Ascending aorta (tissue), 2 donors: ENCODE data around the gene ARFGAP2. TPM values are rescaled to one million over a fixed set of nuclear protein-coding genes. Genes with fewer than 3 reads are reported as not detected.

Source experiments
- DNase-seq, 2 donors: peaks; one replicate each; pipeline ENCODE4 v3.0.0-alpha.2; 2019; ENCODE audit warnings: low spot score in 2 of 2
- H3K27ac ChIP-seq, 2 donors: fragments of 200-600 bp; sonication (generic); one replicate each; pipeline ENCODE4 v1.5.1; 2016 to 2017; ENCODE audit warnings: mild to moderate bottlenecking in 1 of 2
- H3K27me3 ChIP-seq: fragments of 200-600 bp; sonication (generic); one replicate; pipeline ENCODE4 v1.5.1; 2017
- H3K36me3 ChIP-seq, 2 donors: fragments of 200-600 bp; sonication (generic); one replicate each; pipeline ENCODE4 v1.5.1; 2016
- H3K4me1 ChIP-seq, 2 donors: fragments of 200-600 bp; sonication (generic); one replicate each; pipeline ENCODE4 v1.5.1; 2016 to 2017; ENCODE audit warnings: mild to moderate bottlenecking in 1 of 2
- H3K4me3 ChIP-seq, 2 donors: fragments of 200-600 bp; sonication (generic); one replicate each; pipeline ENCODE4 v1.5.1; 2016 to 2017; ENCODE audit warnings: mild to moderate bottlenecking in 1 of 2
- H3K9me3 ChIP-seq, 2 donors: fragments of 200-600 bp; sonication (generic); one replicate each; pipeline ENCODE4 v1.5.1; 2016
- intact Hi-C: fragments of 100-400 bp; cut with DNase I; formaldehyde crosslinking; loops from one replicate; pipeline ENCODE4 v1.15.1; 2023
- total RNA-seq: library from RNA; depleted of rRNA; stranded (reverse); fragments of >200 nt; gene quantifications from one replicate; pipeline ENCODE4 v1.1.0, GENCODE V29; 2016
- TF ChIP-seq, protein P1 (sequence below), 3 experiments: fragments of 200-600 bp in 2 of 3; fragments of 450-650 bp in 1 of 3; sonication (generic) in 2 of 3; IDR thresholded peaks; one replicate each; pipeline ENCODE4 v1.5.1; 2016 to 2019; ENCODE audit warnings: antibody characterized with exemption in 3 of 3, mild to moderate bottlenecking in 1 of 3, moderate library complexity in 1 of 3

Gene ARFGAP2
- 66.1 TPM for total RNA-seq

GRCh38 chr11:47176328-47177228, at the start of gene ARFGAP2:
TSS of gene ARFGAP2 (minus strand) at chr11:47176879. CDS start at chr11:47176853, 26 bp downstream.
- H3K27ac ChIP-seq, result peak within 1 kb of the TSS; percentile 98 to 99
- peaks cover 15 to 33% of the 10 kb centered on the region in 2 donors for H3K4me1 ChIP-seq

GRCh38 chr11:47225552-47226400, 49.1 kb upstream of the ARFGAP2 start:
- H3K27ac ChIP-seq, result no peak overlapping the region
- no peaks in the 10 kb centered on the region for H3K27me3 ChIP-seq
- TF ChIP-seq, protein P1, sequence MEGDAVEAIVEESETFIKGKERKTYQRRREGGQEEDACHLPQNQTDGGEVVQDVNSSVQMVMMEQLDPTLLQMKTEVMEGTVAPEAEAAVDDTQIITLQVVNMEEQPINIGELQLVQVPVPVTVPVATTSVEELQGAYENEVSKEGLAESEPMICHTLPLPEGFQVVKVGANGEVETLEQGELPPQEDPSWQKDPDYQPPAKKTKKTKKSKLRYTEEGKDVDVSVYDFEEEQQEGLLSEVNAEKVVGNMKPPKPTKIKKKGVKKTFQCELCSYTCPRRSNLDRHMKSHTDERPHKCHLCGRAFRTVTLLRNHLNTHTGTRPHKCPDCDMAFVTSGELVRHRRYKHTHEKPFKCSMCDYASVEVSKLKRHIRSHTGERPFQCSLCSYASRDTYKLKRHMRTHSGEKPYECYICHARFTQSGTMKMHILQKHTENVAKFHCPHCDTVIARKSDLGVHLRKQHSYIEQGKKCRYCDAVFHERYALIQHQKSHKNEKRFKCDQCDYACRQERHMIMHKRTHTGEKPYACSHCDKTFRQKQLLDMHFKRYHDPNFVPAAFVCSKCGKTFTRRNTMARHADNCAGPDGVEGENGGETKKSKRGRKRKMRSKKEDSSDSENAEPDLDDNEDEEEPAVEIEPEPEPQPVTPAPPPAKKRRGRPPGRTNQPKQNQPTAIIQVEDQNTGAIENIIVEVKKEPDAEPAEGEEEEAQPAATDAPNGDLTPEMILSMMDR (IDR thresholded peaks at IDR 0.05), result no peak
- H3K4me3 ChIP-seq, result no peak overlapping the region
- DNase-seq, result no peak
- H3K4me1 ChIP-seq, result peaks cover 0 to under 1% of the 10 kb centered on the region in 2 donors
- H3K9me3 ChIP-seq, result no peaks in the 10 kb centered on the region
- intact Hi-C loops, result no loop called here
- peaks cover 51 to 83% of the 10 kb centered on the region in 2 donors for H3K36me3 ChIP-seq

More at GRCh38 chr11:47176328-47177228, at the start of gene ARFGAP2:
- Histone ChIP-seq H3K9me3 (no peaks in the 10 kb centered on the region), H3K27me3 (no peaks in the 10 kb centered on the region), H3K4me3 (peak within 1 kb of the TSS; percentile 98 to 99), H3K36me3 (peaks cover 35 to 55% of the 10 kb centered on the region in 2 donors)
- DNase-seq, result peak; percentile 89 to 98
- TF ChIP-seq, protein P1 (IDR thresholded peaks at IDR 0.05), result no peak
- intact Hi-C loops, result loop anchor here (1.0 to 5.0 kb wide), 6 partner anchors 9 to 251 kb away; partner anchors contain the start of genes PSMC3 and SLC39A13

GRCh38 chr11:47222696-47223095, 46.0 kb upstream of the ARFGAP2 start:
- Histone ChIP-seq H3K36me3 (peaks cover 56 to 85% of the 10 kb centered on the region in 2 donors), H3K27me3 (no peaks in the 10 kb centered on the region), H3K27ac (no peak overlapping the region), H3K9me3 (no peaks in the 10 kb centered on the region), H3K4me3 (no peak overlapping the region), H3K4me1 (peaks cover 4 to 13% of the 10 kb centered on the region in 2 donors)
- TF ChIP-seq, protein P1 (IDR thresholded peaks at IDR 0.05), result no peak
- intact Hi-C loops, result no loop called here
- no peak for DNase-seq

GRCh38 chr11:47220401-47220821, 43.7 kb upstream of the ARFGAP2 start:
- Histone ChIP-seq H3K27ac (peak overlapping the region in 1 of 2 donors; percentile 19), H3K4me3 (no peak overlapping the region), H3K27me3 (no peaks in the 10 kb centered on the region), H3K36me3 (peaks cover 34 to 68% of the 10 kb centered on the region in 2 donors), H3K9me3 (no peaks in the 10 kb centered on the region), H3K4me1 (peaks cover 7 to 24% of the 10 kb centered on the region in 2 donors)
- no peak for DNase-seq
- intact Hi-C loops, result no loop called here
- TF ChIP-seq, protein P1 (IDR thresholded peaks at IDR 0.05), result no peak

GRCh38 chr11:47216121-47216798, 39.6 kb upstream of the ARFGAP2 start:
- H3K27ac ChIP-seq, result peak overlapping the region; percentile 95 to 97

More at GRCh38 chr11:47216121-47216798, 39.6 kb upstream of the ARFGAP2 start:
- Histone ChIP-seq H3K27me3 (no peaks in the 10 kb centered on the region), H3K36me3 (peaks cover 13 to 35% of the 10 kb centered on the region in 2 donors), H3K9me3 (no peaks in the 10 kb centered on the region), H3K4me1 (peaks cover 7 to 27% of the 10 kb centered on the region in 2 donors), H3K4me3 (peak overlapping the region; percentile 61 to 72)
- TF ChIP-seq, protein P1 (IDR thresholded peaks at IDR 0.05), result no peak
- DNase-seq, result peak in 1 of 2 donors; percentile 84
- intact Hi-C loops, result loop anchor here (1.0 kb wide), 1 partner anchor 39 kb away; no protein-coding TSS in a partner anchor
